HG03432 (cell line): Measurements from ENCODE around the gene IRX2.

Experiments
- ATAC-seq: cut with Tn5 transposase; IDR thresholded peaks from one replicate; pipeline ENCODE4 v1.9.1; 2021; ENCODE audit warnings: mild to moderate bottlenecking, moderate library complexity; ENCODE audit not compliant: unreplicated experiment

Gene IRX2

DNA sequence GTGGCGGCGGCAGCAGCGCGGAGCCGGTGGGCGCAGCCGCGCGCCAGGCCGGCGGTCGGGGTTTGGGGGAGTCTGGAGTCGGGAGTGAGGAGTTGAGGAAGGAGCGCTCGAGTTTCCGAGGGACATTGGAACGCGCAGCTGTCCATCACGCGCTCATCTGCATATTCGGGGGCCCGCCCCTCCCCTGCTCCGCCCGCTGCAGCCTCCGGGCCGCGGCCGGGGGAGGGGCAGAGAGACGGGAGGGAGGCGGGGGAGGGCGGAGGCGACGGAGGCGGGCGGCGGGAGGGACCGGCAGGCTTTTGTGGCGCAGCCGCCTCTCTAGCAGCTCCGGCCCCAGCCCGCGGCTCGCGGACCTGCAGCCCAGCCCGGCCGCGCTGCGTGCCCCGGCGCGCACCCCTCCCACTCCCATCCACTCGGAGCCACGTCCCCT, at the start of gene IRX2:
IRX2 (minus strand) TSS at position 86 of the 430 bp plus-strand sequence. CDS start 264 bp downstream, outside the sequence.
- ATAC-seq, result no peak

DNA sequence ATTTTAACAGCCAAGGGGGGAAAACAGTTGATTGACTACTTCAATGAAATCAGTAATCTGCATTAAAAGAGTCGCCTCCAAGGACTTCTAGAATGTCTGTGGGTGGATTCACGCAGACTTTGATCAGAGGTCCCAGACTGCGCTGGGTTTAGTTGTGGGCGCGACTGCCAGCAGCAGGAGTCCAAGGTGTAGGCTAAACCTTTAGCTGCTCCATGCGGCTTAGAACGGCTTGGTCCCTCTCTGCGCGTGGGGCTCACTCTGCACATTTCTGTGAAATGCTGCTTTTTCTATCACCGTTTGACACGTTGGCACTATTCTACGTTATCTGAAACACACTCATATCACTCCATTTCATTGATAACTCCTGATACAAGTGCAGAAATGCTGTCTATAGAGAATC, 48.6 kb upstream of the IRX2 start:
- no peak for ATAC-seq

DNA sequence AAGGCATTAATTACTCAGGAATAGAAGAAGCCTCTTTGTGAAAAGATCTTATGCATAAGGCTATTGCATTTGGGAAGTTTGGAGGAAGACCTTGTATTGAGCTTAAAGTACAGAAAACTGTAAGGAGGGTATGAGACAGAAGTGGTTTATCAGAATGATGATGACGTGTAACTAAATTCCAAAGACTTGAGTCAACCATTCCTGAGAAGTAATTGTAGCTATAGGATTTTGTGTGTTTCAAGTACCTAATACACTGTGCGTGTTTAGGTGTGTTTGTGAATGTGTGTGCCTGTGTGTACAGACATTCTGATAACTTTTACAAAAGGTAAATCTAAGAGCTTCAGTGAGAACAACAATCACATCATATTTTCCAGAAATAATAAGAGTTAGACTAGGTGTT, 46.5 kb upstream of the IRX2 start:
- ATAC-seq, result no peak

DNA sequence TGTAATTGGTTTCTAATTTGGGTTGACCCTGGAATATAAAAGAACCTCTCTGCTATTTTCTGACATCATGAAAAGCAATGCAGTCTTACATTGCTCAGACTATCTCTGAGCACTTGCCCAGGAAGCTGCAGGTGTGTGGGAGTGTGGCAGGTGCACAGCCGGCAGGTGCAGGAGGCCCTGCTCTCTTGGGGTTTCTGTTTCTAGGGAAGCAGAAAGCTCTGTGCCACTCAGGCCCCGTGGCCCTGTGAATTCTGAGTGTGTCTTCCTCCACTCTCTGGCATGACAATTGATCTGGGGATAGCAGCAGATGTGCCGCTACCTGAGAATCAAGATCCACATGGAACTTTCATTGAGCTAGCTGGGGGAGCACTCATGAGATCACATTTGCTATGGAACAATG, 45.7 kb upstream of the IRX2 start:
- ATAC-seq, result no peak

DNA sequence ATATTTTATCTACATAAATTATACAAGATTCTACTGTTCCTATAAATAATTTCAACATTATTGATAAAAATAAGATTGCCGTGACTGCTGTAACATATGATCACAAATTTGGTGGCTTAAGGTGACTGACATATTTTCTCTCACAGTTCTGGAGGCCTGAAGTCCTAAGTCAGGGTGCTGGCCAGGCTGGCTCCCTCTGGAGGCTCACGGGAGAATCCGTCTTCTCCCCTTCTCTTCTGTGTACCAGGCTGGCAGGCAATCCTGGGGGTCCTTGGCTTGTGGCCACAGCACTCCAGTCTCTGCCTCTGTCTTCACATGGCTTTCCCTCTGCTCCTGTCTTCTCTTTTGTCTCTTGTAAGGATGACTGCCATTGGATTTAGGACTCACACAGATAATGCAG, 31.7 kb upstream of the IRX2 start:
- ATAC-seq, result no peak

DNA sequence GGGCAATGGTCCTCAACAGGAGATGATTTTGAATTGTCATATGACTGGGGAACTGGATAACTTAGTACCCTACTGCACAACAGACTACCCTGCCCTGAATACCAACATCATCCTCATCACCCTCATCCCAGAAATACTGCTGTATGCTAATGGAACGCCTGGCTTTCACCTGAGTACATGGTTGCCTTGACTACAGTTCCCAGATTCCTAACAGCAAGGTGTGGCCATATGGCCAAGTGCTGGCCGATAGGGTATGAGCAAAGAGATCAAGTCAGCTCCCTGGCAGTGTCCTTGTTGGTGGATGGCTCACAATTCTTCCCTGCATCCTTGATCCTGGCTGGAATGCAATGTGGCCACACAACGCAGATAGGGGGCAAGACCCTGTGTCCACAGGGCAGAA, 31.2 kb upstream of the IRX2 start:
- ATAC-seq, result no peak

DNA sequence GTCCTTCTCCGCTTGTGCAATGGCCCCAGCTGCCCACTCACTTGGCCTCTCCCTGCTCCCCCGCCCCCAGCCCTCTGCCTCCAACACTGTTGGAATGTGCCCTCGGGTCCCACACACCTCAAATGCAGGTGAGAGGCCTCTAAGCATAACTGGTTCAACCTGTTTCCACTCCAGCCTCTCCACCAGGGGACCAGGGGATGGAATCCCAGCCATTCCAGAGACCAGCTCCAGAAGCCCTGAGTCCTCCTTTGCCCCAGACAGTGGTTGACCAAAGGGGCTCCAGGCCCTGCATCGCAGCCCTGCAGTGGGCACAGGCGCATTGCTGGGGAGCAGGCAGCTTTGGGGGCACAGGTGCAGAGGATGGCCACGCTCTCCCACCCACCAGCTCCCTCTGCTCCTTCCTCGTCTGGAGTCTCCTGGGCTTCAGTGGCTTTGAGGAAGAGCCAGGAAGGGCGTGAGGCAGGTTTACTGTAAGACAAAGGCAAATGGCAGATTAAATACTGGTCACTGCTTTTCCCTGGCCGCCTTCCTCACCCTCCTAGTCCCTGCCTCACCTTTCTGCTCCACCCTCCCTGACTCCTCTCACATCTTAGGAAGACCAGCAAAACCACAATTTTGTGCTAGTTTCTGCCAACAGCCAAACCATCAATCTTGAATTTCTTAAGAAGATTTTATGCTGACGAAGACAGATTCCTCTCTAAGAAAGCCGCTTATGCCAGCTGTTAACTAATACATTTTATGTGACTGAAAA, 29.1 kb upstream of the IRX2 start:
- no peak for ATAC-seq

DNA sequence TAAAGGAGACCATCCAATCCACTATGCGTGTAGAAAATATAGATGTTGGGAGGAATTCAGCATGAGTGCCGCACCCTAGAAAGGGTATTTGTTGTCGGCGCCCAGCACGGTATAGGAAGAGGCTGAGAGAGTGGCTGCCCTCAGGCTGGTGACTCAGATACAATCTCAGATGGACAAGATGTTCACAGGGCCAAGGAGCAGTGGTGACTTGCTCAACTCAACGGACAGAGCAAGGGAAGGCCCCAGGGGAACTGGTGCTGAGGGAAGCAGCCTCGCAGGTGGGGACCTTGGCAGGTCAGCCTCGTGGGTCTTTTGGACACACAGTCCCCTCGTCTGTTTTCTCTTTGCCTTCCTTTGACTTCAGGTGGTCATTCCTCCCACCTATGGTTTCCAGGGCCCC, 28.0 kb upstream of the IRX2 start:
- ATAC-seq, result no peak

DNA sequence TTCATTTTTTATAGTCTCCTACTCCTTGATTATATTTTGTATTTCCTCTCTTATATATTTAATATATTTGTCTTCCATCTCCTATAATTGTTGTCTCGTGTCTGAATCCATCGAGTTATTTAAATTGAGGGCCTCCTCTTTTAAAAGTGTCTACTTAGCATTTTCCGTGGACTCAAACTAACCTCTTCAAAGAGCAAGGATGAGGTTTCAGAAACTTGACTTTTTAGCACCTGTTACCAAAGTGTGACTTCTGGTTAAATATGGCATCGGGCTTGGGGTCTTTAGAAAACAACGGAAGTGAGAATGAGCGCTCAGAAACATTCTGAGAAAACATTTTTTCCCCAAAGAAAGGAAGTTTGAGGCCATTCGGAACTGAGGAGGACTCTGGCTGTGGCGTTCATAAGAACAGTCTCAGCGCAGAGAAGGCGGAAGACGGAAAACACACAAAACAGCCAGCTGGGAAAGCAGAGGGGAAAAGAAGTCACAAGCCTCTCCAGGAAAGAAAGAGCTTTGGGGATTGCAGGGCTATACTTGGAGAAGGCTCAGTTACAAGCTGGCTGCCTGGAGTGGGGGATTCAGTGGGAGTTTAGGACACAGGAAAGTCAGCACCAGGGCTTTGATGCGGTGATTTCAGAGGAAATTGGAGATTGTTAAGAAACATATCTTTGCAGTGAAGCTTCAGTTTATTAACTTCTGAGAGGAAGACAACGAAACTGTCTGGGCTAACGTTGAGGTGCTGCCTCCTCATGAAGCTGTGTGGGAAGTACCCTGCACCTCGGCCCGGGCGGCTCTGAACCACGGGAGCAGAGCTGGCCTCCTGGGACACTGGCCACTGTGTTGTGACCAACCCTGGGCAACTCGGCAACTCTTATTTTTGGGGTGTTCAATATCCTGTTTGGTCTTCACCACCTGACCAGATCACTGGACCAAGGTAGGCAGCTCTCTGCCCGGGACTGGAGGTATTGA, 25.1 kb upstream of the IRX2 start:
- no peak for ATAC-seq

DNA sequence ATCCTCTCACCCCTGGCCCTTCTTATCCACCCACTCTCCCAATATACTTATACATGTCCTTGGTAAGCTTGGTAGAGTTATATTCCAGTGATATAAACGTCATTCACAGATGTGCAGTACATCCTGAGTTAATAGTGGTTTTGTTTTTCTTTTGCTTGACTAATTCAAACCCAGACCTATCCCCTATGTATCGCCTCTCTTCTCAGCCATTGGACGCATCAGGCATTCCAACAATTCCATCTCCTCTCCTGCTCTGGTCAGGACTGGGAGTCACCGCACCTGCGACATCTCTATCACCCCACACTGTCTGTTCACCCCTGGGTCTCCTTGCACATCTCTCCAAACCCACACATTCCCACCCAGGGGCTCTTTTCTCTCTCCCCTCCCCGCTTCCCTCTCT, 21.9 kb upstream of the IRX2 start:
- no peak for ATAC-seq

DNA sequence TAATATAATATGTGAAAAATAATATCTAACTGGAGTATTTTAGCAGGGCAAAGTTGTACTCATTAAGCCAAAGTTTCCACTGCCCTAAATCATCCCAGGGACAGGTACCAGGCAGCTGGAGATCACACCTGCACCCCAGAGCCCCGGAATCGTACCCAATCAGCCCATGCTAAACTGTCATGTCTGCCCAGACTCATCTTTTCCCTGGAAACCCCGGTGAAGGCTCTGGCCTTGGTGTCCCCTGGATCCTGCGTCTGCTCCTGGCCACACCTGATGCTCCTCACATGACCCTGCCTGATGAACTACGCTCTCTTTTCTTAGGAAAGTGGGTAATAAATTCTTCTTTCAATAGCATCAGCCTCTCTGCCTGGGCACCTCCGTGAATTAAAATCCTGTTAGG, 15.6 kb upstream of the IRX2 start:
- ATAC-seq, result no peak

DNA sequence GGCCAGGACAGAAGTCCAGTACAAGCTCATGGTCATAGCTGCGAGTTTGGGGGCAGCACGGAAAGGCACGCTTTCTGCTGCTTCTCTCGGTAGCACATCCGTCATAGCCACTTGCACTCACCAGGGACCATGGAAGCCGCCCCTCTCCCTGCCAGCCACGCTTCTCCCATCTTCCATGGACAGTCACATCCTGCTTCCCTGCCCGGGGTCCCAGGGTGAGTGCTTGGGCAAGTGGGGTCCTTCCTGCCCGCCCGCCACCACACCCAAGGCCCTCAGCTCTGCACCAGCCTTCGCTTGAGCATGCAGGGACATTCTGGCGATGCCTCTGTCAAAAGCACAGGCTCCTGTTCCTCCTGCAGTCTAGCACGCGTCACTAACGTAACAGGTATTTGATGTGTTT, 13.1 kb upstream of the IRX2 start:
- ATAC-seq, result no peak

DNA sequence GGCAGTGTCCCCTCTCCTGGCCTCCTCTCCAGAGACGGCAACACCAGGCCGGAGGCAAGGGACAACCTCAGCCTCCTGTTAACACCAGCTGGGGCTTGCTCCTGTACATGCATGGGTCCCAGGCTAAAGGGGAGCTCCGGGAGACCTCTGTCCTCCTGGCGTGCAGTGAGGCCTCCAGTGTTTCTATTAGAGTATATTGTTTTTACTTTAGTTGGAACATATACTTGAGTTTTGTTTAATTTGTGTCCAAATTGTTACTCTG, 12.0 kb upstream of the IRX2 start:
- ATAC-seq, result no peak

DNA sequence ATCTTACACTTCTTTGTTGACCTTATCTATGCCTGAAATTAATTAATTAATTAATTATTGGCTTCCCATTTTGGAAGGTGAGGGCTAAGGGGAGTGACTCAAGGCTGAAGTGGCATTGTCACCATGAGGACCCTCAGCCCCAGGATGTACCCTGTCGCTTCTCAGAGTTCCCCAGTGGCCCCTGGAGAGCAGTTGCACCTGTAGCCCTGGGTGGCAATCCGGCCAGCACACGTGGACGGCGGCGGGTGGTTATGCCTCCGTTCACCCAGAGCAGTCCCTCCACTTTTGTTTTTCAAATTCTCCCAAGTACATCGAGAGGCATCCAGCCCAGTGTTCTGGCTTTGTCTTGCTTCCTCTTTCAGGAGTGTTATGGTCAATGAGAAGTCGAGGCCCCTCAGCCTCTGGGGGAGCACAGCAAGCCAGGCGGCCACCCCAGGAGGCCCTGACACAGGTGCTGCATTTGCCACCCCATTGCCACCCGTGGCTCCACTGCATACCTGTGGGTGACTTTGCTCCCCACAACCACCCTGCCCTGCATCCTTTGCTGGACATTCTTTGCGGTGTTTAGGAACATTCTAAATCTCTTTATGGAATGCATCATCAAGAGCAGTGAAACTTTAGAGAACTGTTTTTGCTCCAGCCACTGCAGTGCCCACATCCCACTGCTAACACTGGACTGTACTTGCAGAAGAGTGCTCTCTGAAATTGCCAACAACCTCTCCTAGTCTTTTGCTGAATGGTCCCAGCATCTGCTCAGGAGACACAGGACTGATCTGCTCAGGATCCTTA, 11.5 kb upstream of the IRX2 start:
- ATAC-seq, result no peak

DNA sequence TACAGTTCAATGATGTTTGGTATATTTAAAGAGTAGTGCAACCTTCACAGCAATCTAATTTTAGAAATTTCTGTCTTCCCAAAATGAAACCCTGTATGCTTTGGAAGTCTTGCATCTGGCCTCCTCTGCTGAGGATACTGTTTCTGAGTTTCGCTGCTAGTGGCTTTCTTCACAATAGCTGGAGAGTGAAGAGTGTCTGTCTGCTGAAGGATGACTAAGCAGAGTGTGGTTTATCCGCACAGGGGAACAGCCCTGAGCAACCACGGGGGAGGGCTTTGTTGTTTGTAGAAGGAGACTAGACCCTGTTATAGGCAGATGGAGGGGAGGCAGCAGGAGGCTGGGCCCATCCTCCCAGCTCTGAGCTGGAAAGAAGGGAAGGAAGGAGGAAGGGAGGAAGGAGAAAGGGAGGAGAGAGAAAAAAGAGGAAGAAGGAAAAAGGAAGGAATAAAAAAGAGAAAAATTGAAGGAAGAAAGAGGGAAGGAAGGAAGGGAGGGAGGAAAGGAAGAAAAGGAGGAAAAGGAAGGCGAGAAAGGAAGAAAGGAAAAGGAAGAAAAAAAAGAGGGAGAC, 10.5 kb upstream of the IRX2 start:
- no peak for ATAC-seq

DNA sequence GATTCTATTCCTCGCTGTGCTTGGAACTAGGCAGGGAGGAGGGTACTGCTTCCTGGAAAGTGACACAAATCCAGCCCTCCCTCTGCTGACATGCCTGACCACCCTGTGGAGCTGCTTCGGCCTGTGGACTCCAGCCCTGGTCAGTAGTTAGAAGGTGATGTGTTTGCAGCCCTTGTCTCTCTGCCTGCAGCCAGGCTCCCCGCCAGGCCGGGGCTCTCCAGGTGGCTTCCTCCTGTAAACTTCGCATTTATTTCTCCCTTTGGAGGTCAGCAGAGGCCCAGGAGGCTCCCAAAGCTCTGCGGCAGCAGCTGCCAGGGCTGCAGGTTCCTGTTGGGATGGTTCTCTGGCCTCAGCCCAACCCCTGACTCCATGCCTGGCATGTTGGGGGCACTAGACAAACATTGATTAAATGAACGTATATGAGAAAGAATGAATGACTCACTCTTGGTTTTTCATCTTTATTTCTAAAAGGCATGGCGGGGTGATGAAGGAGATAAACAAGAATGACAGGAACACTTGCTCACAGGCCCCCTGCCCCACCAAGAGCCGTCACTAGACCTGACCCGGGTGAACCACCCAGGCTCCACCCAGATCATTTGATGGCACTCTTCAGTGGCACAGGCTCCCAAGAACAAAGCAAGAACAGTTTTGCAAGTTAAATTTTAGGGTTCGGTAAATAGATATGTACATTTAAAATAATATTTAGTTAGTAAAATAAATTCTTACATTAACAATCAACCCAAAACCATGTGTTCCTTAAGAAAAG, 8.4 kb upstream of the IRX2 start:
- ATAC-seq, result no peak

DNA sequence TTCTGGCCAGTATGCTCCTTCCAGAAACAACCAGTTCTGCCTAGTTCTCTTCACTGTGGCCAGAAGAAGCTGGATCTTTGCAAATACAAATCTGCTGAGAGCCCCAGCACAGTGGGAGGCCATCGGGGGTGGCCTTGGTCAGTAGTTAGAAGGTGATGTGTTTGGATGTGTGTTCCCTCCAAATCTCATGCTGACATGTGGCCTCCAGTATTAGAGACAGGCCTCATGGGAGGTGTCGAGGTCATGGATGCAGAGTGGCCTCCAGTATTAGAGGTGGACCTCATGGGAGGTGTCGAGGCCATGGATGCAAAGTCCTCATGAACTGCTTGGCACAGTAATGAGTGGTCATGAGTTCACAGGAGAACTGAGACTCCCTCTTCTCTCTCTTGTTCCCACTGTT, 7.6 kb upstream of the IRX2 start:
- no peak for ATAC-seq

DNA sequence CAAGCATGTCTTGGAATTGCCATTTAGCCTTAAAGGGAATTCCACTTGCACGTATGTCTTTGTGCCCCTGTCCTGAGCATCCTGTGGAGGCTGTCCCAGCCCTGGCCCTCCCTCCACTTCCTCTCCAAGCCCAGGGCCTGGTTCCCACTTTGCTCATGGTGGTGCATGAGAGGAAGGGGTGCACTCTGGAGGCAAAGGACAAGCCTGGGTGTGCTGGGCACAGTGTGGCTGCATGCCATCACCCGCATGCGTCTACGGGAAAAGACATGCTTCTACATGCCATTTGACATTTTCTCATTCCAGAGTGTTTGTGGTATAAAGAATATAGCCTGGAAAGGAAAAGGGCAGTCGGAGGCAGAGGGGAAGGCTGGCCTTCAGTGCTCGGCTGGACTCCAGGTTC, 7.2 kb upstream of the IRX2 start:
- ATAC-seq, result no peak

DNA sequence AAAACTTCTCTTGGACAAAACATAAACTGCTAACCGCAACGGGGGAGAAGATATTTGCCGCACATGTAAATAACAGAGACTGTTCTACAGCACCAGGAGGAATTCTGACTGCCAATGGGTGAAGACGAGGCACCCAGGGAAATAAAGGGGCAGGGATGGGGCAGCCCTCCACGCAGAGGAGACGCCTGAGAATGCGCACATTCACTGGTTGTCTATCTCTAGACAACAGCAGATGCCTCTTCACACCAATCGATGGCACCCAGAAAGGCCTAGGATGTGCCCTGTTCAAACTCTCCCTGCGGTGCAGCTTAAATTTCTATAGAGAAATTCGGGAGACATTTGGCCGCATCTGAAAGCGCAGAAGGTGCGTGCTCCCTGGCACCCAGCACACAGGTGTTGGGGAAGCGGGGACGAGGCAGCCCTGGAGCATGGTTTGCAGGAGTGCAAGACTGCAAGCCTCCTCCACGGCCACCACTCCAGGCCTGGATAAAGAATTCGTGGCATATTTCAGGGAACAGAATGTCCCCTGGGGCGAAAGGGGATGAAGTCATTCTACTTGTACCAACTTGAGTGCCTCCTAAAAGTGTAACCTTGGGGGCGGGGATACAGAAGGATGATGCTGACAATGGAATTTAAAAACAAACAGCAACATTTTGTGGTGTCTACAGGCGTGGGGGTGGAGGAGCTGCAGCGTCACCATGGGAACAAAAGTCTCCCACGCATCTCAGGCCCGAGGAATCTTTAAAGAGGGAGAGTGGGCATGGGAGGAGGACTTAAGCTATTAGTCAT, 6.3 kb upstream of the IRX2 start:
- ATAC-seq, result no peak
